ENCODE measurements around the gene DNLZ.

DNA sequence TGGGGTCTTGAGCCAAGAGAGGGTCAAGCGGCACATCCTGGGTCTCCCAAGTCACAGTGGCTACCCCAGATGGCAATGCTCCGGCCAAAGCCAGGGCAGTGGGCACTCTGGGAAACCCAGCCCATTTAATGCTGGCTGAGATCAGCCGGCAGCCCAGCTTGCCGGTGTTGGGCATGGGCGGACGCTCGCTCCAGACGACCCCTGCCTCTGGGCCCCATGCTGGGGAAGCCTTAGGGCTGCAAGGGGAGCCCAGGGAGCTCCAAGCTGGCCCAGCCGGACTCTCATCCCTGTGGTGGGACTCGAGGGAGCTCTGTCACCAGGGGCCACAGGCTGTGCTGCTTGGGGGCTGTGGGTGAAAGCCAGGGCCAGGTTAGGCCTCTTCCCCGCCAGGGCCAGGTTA is 15.9 kb upstream of the DNLZ start:
- TF ChIP-seq, protein P1, sequence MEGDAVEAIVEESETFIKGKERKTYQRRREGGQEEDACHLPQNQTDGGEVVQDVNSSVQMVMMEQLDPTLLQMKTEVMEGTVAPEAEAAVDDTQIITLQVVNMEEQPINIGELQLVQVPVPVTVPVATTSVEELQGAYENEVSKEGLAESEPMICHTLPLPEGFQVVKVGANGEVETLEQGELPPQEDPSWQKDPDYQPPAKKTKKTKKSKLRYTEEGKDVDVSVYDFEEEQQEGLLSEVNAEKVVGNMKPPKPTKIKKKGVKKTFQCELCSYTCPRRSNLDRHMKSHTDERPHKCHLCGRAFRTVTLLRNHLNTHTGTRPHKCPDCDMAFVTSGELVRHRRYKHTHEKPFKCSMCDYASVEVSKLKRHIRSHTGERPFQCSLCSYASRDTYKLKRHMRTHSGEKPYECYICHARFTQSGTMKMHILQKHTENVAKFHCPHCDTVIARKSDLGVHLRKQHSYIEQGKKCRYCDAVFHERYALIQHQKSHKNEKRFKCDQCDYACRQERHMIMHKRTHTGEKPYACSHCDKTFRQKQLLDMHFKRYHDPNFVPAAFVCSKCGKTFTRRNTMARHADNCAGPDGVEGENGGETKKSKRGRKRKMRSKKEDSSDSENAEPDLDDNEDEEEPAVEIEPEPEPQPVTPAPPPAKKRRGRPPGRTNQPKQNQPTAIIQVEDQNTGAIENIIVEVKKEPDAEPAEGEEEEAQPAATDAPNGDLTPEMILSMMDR (IDR thresholded peaks at IDR 0.05), result no peak
- TF ChIP-seq CHD4 (IDR thresholded peaks at IDR 0.05; ENCODE audit: borderline replicate concordance) (no peak), GATA3 (IDR thresholded peaks at IDR 0.05; ENCODE audit: borderline replicate concordance) (no peak), MAZ (IDR thresholded peaks at IDR 0.05; ENCODE audit: borderline replicate concordance, low read depth, low read length) (no peak)

All from A549 (cell line).